Prostate gland (tissue), 2 donors: ENCODE measurements around the gene RIPPLY1. TPM values are rescaled to one million over a fixed set of nuclear protein-coding genes. Genes with fewer than 3 reads are reported as not detected.
"Not testable (repeated sequence)": the region's sequence is repeated elsewhere in the genome, so short reads cannot be mapped to it uniquely, and the experiment has no call there.

Experiments
- DNase-seq: peaks from one replicate; pipeline ENCODE4 v3.0.0-alpha.2; 2019; ENCODE audit warnings: low spot score
- H3K27ac ChIP-seq, 2 donors: fragments of 200-600 bp; sonication (generic); 2 replicates each; pipeline ENCODE4 v1.5.1; 2017 to 2019
- H3K27me3 ChIP-seq: fragments of 200-600 bp; sonication (generic); replicated peaks from 2 replicates; pipeline ENCODE4 v1.5.1; 2019; ENCODE audit not compliant: insufficient read depth
- H3K36me3 ChIP-seq, 2 donors: fragments of 200-600 bp; sonication (generic); 1 replicate in 1 of 2; 2 replicates in 1 of 2; pipeline versions ENCODE4 v1.5.1 to v1.8.1; 2017 to 2019
- H3K4me1 ChIP-seq: fragments of 200-600 bp; sonication (generic); replicated peaks from 2 replicates; pipeline ENCODE4 v1.5.1; 2019
- H3K4me3 ChIP-seq, 2 donors: fragments of 200-600 bp; sonication (generic); 2 replicates each; pipeline ENCODE4 v1.5.1; 2017 to 2019
- H3K9me3 ChIP-seq: fragments of 200-600 bp; sonication (generic); 2 replicates; pipeline ENCODE4 v1.5.1; 2017
- POLR2A ChIP-seq: fragments of 450-650 bp; IDR thresholded peaks from one replicate; pipeline ENCODE4 v1.6.1; 2016; ENCODE audit warnings: antibody characterized with exemption, mild to moderate bottlenecking
- POLR2AphosphoS5 ChIP-seq: sonication (generic); formaldehyde crosslinking; IDR thresholded peaks from one replicate; pipeline ENCODE4 v1.6.1; 2017; ENCODE audit warnings: antibody characterized with exemption
- WGBS: methylation state at CpG from one replicate; pipeline ENCODE4 v1.1.5; 2018; 5-methylcytosine and 5-hydroxymethylcytosine counted together
- intact Hi-C: fragments of 100-400 bp; cut with DNase I; formaldehyde crosslinking; loops from one replicate; pipeline ENCODE4 v1.14.2; 2022
- total RNA-seq, 2 donors: library from RNA; depleted of rRNA; stranded (reverse); fragments of >200 nt; gene quantifications; one replicate each; pipeline ENCODE4 v1.1.0, GENCODE V29; 2016
- TF ChIP-seq, protein P1 (sequence below), 4 experiments: fragments of 200-600 bp in 2 of 4; fragments of 450-650 bp in 2 of 4; sonication (generic) in 2 of 4; IDR thresholded peaks; 1 replicate in 3 of 4; 2 replicates in 1 of 4; pipeline ENCODE4 v1.5.1; 2016 to 2019; ENCODE audit warnings: antibody characterized with exemption in 4 of 4, mild to moderate bottlenecking in 2 of 4, moderate library complexity in 2 of 4

RIPPLY1 gene
- total RNA-seq, 2 donors from 2014 or later: not detected

DNA sequence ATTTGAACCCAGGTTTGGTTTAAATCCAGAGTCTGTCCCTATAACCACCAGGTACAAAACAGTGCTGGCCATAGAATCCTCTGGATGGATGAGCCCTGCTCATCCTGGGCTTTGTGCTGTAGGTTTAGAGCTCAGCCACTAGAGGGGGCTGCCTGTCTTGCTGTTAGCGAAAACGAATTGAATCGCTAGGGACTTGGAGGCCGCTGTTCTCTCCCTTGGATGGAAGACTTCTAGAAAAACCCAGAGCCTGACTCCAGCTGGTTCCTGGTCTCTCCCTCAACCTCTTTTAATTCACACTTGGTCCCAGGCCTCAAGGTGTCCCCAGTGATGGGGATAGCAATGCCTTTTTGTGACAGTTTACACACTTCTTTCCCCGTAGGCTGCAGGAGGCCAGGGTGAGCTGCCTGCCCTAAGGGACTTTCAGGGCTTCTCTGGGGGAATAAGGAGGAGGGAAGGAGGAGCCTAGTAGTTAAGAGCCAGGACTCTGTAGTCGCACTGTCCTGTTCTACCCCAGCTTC is 8.7 kb downstream of the RIPPLY1 start:
- intact Hi-C loops: no loop called here
- Histone ChIP-seq H3K36me3 (no peaks in the 10 kb centered on the region), H3K27me3 (no peaks in the 10 kb centered on the region), H3K4me3 (no peak overlapping the region), H3K4me1 (no peaks in the 10 kb centered on the region), H3K27ac (no peak overlapping the region), H3K9me3 (no peaks in the 10 kb centered on the region)
- 17% methylated on average over 6 of the region's 6 CpGs for WGBS
- DNase-seq: peak; percentile 15
- no peak for TF ChIP-seq POLR2AphosphoS5
- TF ChIP-seq, protein P1, sequence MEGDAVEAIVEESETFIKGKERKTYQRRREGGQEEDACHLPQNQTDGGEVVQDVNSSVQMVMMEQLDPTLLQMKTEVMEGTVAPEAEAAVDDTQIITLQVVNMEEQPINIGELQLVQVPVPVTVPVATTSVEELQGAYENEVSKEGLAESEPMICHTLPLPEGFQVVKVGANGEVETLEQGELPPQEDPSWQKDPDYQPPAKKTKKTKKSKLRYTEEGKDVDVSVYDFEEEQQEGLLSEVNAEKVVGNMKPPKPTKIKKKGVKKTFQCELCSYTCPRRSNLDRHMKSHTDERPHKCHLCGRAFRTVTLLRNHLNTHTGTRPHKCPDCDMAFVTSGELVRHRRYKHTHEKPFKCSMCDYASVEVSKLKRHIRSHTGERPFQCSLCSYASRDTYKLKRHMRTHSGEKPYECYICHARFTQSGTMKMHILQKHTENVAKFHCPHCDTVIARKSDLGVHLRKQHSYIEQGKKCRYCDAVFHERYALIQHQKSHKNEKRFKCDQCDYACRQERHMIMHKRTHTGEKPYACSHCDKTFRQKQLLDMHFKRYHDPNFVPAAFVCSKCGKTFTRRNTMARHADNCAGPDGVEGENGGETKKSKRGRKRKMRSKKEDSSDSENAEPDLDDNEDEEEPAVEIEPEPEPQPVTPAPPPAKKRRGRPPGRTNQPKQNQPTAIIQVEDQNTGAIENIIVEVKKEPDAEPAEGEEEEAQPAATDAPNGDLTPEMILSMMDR (IDR thresholded peaks at IDR 0.05): peak in 3 of 4 experiments; percentile 54 to 59 (median 58)
- TF ChIP-seq POLR2A: no peak

DNA sequence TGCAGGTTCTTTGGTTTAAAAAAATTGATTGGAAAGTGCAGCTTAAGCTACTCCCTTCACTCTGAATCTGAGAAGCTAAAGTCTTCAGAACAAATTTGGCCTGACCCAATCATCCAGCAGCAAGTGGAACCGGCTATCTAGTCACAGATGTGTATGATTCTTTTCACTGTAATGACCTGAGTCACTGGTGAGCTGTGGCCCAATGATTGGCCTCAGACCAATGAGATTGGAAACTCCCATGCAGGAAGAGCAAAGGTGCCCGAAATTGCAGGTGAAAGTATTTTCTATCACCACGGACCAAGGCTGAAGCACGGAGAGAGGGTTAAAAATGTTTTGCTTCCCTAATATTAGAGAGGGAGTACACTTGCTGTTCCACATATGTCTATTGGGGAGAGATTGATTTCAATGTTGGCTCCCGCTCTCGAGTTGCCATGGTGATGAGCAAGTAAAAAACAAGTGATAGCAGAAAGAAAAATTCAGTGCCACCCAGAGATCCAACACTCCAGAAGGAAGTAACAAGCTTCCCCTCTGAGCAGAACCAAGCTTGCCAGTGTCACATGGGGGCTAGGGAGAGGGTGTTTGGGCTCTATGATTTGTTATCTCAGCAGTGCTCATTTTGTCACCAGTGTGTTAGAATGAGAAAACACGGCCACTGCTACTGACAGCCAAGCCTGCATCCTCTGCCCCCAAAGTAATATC is 11.2 kb downstream of the RIPPLY1 start:
- H3K27me3 ChIP-seq: no peaks in the 10 kb centered on the region
- no peaks in the 10 kb centered on the region for H3K36me3 ChIP-seq
- intact Hi-C loops: no loop called here
- no peak for DNase-seq
- TF ChIP-seq, protein P1 (IDR thresholded peaks at IDR 0.05): no peak
- TF ChIP-seq POLR2A (no peak), POLR2AphosphoS5 (no peak)
- no peaks in the 10 kb centered on the region for H3K9me3 ChIP-seq
- H3K4me3 ChIP-seq: no peak overlapping the region
- no peaks in the 10 kb centered on the region for H3K4me1 ChIP-seq
- H3K27ac ChIP-seq: no peak overlapping the region
- WGBS: 71% methylated on average over 7 of the region's 7 CpGs

DNA sequence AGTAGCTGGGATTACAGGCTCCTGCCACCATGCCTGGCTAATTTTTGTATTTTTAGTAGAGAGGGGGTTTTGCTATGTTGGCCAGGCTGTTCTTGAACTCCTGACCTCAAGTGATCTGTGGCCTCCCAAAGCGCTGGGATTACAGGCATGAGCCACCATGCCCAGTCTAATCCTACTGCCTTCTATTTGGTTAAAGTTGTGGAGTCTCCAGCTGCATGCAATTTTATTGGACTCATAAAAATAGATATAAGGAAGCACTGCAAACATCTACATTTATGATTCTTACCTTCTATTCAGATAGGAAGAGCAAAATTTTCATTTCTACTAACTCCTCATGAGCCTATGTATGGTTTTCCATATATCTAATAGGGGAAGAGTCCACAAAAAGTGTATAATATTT is 13.7 kb downstream of the RIPPLY1 start:
- intact Hi-C loops: no loop called here
- Histone ChIP-seq H3K27ac (no peak overlapping the region), H3K9me3 (no peaks in the 10 kb centered on the region), H3K4me3 (no peak overlapping the region), H3K4me1 (no peaks in the 10 kb centered on the region), H3K36me3 (no peaks in the 10 kb centered on the region), H3K27me3 (no peaks in the 10 kb centered on the region)
- WGBS: 50% methylated on average over 1 of the region's 1 CpG
- TF ChIP-seq POLR2A (no peak), POLR2AphosphoS5 (no peak)
- TF ChIP-seq, protein P1 (IDR thresholded peaks at IDR 0.05): no peak
- DNase-seq: no peak

DNA sequence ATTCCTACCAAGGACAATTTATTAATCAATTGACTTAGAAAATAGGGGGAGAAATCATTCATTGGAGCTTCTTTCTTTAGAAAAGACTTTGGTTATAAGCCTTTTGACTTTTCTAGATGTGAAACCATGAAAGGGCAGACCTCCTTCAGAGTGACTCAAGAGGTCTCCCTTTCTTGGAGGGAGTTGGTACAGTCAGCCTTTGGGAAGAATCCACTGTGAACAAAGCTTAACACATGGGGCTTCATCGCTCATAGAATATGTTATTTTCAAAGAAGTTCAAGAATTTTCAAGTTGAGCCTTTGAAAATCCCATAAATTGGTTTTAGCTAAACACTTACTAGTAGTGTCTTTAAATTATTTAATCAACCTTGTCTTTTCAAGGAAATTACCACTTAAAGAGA is 28.0 kb downstream of the RIPPLY1 start:
- no peak for DNase-seq
- no peaks in the 10 kb centered on the region for H3K4me1 ChIP-seq
- H3K4me3 ChIP-seq: no peak overlapping the region
- no peak for TF ChIP-seq POLR2AphosphoS5
- TF ChIP-seq, protein P1 (IDR thresholded peaks at IDR 0.05): no peak
- TF ChIP-seq POLR2A: no peak
- no peaks in the 10 kb centered on the region for H3K9me3 ChIP-seq
- no peak overlapping the region for H3K27ac ChIP-seq
- no peaks in the 10 kb centered on the region for H3K36me3 ChIP-seq
- no peaks in the 10 kb centered on the region for H3K27me3 ChIP-seq
- intact Hi-C loops: no loop called here
- 95% methylated on average over 1 of the region's 1 CpG for WGBS

DNA sequence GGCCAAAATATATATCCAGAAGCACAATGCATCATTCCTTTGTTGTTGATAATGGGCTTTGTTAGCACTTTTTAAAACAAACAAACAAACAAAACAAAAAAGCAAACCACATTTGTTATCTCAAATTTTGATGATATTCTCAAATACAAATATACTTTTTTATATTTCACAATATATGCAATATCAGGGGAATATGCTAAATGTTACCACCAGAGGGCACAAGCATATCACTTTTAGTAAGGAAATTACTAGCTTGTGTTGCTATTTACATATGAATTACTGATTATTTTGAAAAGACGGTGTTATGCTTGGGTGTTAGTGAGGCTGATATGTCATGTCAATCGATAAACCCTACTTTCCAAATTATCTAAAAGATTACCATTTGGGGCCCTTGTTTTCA is 29.1 kb downstream of the RIPPLY1 start:
- no peak for DNase-seq
- Histone ChIP-seq H3K4me1 (no peaks in the 10 kb centered on the region), H3K9me3 (no peaks in the 10 kb centered on the region), H3K4me3 (no peak overlapping the region), H3K27me3 (no peaks in the 10 kb centered on the region), H3K36me3 (no peaks in the 10 kb centered on the region), H3K27ac (no peak overlapping the region)
- WGBS: 68% methylated on average over 2 of the region's 2 CpGs
- intact Hi-C loops: no loop called here
- TF ChIP-seq POLR2AphosphoS5: no peak
- TF ChIP-seq, protein P1 (IDR thresholded peaks at IDR 0.05): peak in 3 of 4 experiments; percentile 30 to 43 (median 37)

DNA sequence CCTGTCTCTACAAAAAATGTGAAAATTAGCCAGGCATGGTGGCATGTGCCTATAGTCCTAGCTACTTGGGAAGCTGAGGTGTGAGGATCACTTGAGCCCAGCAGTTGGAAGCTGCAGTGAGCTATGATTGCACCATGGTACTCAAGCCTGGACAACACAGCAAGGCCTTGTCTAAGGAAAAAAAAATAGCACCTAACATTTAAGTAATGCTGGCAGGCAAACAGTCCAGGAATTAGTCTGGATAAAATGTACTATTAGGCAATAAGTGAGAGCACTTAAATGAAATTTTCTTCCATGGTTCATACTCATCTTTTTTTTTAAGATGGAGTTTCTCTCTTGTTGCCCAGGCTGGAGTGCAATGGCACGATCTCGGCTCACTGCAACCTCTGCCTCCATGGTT is 30.3 kb downstream of the RIPPLY1 start:
- H3K9me3 ChIP-seq, DNase-seq, H3K27ac ChIP-seq, H3K27me3 ChIP-seq, H3K4me1 ChIP-seq, intact Hi-C loops, H3K4me3 ChIP-seq, H3K36me3 ChIP-seq: not testable (repeated sequence)
- WGBS: 100% methylated on average over 2 of the region's 2 CpGs
